ENCODE results near the gene STK16. TPM values are rescaled to one million over a fixed set of nuclear protein-coding genes. Genes with fewer than 3 reads are reported as not detected.
"Not testable (repeated sequence)": the region's sequence is repeated elsewhere in the genome, so short reads cannot be mapped to it uniquely, and the experiment has no call there.

STK16 gene, protein sequence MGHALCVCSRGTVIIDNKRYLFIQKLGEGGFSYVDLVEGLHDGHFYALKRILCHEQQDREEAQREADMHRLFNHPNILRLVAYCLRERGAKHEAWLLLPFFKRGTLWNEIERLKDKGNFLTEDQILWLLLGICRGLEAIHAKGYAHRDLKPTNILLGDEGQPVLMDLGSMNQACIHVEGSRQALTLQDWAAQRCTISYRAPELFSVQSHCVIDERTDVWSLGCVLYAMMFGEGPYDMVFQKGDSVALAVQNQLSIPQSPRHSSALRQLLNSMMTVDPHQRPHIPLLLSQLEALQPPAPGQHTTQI
- total RNA-seq (ENCODE audit: unreplicated experiment) = 29.5 TPM
- long read RNA-seq, partial matches to known transcripts = 0 of 3 reads
- long read RNA-seq, other reads (novel, unspliced or antisense) = 1 of 3 reads

DNA sequence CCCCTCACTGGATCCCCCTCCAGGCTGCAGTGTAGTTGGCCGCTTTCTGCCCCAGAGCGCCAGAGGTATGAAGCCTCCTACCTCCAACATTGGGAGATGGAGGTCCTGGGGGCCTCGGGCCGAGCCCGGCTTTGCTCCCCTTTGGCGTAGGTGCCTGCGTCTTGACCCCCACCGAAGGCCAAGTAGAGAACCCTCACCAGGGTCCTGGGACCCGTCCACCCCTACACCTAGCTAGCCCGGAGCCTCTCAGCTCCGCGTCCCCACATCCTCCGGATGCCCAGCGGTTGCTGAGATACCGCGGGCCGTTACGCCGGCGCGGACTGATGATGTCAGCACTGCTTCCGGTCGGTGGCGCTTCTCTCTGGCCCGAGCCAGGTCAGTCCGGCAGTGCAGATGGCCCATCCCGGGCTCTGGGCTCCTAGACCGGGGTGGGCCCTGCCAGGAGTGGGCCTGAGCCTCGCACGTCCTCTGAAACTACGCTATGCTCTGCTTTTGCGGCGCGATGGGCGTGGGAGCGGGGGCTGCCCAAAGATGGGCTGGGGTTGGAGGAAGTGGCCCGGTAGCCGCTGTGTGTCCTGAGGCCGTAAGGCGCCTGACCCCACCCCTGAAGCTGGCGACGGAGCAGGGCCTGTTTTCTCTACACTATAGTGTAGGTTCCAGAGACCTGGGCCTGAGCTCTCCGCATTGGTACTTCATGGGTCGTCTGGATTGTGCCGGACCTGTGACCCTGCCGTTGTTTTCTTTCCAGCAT lies at the start of gene STK16, which contains the start of gene GLB1L:
Gene STK16, plus strand, starts transcription at position 332 of the 751 bp plus-strand sequence. CDS start 521 bp downstream, outside the sequence.
Gene GLB1L, minus strand, starts transcription at position 297 of the 751 bp plus-strand sequence. CDS start 1,871 bp downstream, outside the sequence.
- H3K27me3 Mint-ChIP-seq (ENCODE audit: unreplicated experiment) = peaks cover 14% of the 10 kb centered on the region
- peak; percentile 95 for DNase-seq (ENCODE audit: low spot score)
- peaks cover 26% of the 10 kb centered on the region for H3K4me1 Mint-ChIP-seq (ENCODE audit: unreplicated experiment)
- TF ChIP-seq, protein P1, sequence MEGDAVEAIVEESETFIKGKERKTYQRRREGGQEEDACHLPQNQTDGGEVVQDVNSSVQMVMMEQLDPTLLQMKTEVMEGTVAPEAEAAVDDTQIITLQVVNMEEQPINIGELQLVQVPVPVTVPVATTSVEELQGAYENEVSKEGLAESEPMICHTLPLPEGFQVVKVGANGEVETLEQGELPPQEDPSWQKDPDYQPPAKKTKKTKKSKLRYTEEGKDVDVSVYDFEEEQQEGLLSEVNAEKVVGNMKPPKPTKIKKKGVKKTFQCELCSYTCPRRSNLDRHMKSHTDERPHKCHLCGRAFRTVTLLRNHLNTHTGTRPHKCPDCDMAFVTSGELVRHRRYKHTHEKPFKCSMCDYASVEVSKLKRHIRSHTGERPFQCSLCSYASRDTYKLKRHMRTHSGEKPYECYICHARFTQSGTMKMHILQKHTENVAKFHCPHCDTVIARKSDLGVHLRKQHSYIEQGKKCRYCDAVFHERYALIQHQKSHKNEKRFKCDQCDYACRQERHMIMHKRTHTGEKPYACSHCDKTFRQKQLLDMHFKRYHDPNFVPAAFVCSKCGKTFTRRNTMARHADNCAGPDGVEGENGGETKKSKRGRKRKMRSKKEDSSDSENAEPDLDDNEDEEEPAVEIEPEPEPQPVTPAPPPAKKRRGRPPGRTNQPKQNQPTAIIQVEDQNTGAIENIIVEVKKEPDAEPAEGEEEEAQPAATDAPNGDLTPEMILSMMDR (IDR thresholded peaks at IDR 0.05; ENCODE audit: unreplicated experiment) = no peak
- peak within 1 kb of the TSS; percentile 98 for H3K27ac Mint-ChIP-seq (ENCODE audit: unreplicated experiment)
- peaks cover 6% of the 10 kb centered on the region for H3K36me3 Mint-ChIP-seq (ENCODE audit: low read depth, unreplicated experiment)
- no peaks in the 10 kb centered on the region for H3K9me3 Mint-ChIP-seq (ENCODE audit: unreplicated experiment)
- peak within 1 kb of the TSS; percentile 96 for H3K4me3 Mint-ChIP-seq (ENCODE audit: unreplicated experiment)

DNA sequence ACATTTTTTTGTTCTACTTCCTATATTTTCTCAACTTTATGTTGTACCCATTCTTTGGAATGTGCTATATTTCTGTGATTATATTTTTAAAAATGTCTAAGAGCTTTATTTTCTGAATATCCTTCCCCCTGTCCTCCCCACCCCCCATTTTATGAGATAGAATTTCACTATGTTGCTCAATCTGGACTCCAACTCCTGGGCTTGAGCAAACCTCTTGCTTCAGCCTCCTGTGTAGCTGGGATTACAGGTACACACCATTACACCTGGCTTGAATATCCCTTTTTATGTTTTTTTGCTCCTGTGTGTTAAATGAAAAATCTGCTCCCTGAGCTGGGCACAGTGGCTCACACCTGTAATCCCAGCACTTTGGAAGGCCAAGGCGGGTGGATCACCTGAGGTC lies 47.9 kb upstream of the STK16 start:
- Mint-ChIP-seq H3K4me1 (ENCODE audit: unreplicated experiment) (peaks cover 5% of the 10 kb centered on the region), H3K4me3 (ENCODE audit: unreplicated experiment) (no peak overlapping the region), H3K27me3 (ENCODE audit: unreplicated experiment) (peaks cover 1% of the 10 kb centered on the region), H3K36me3 (ENCODE audit: low read depth, unreplicated experiment) (no peaks in the 10 kb centered on the region), H3K27ac (ENCODE audit: unreplicated experiment) (no peak overlapping the region), H3K9me3 (ENCODE audit: unreplicated experiment) (no peaks in the 10 kb centered on the region)
- no peak for DNase-seq (ENCODE audit: low spot score)
- TF ChIP-seq, protein P1 (IDR thresholded peaks at IDR 0.05; ENCODE audit: unreplicated experiment) = no peak

DNA sequence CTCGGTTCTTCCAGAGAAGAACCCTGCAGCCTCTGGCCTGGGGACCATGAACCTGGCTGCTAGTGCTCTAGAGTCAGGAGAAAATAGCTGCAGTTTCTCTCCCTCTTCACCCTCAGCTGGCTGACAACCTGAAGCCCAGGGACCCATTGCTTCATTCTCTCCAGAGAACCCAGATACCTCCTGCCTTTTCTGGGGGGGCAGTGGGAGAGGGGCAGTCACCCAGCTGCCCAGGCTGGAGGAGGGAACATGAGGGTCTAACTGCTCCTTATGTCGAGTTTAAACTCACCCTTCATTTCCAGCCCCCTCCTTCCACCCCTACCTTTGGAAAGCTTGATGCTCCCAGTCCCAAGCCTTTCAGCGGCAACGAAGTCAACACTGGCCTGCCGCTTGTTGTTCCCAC lies 46.3 kb upstream of the STK16 start:
- Mint-ChIP-seq H3K27me3 (ENCODE audit: unreplicated experiment) (peaks cover 4% of the 10 kb centered on the region), H3K36me3 (ENCODE audit: low read depth, unreplicated experiment) (no peaks in the 10 kb centered on the region), H3K27ac (ENCODE audit: unreplicated experiment) (no peak overlapping the region), H3K4me3 (ENCODE audit: unreplicated experiment) (no peak overlapping the region), H3K9me3 (ENCODE audit: unreplicated experiment) (no peaks in the 10 kb centered on the region), H3K4me1 (ENCODE audit: unreplicated experiment) (peaks cover 5% of the 10 kb centered on the region)
- no peak for DNase-seq (ENCODE audit: low spot score)
- TF ChIP-seq, protein P1 (IDR thresholded peaks at IDR 0.05; ENCODE audit: unreplicated experiment) = no peak

DNA sequence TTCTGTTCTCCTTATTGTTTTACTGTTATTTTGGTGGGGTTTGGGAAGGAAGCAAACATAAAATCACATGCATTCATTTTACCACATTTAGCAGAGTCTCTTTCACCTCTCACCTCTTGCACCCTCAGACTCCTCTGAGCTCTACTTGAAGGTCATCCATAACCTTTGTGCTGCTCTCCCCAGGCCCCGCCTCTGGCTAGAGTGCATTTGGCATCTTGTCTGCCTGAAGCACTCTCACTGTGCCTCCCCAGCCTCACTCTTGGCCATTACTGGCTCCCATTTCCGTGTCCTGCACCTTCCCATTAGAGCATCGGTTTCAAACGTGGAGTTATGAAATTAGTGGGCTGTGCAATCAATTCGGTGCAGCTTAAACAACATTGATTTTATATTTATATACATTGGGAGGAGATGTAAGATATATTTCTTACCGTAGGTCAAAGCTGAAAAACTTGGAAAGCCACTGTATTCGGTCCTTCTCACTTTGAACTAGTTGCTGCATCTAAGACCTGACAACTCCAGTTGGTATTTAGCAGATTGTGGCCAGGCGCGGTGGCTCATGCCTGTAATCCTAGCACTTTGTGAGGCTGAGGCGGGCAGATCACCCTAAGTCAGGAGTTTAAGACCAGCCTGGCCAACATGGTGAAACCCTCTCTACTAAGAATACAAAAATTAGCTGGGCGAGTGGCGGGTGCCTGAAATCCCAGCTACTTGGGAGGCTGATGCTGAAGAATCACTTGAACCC lies 45.6 kb upstream of the STK16 start:
- Mint-ChIP-seq H3K4me3 (ENCODE audit: unreplicated experiment) (no peak overlapping the region), H3K9me3 (ENCODE audit: unreplicated experiment) (no peaks in the 10 kb centered on the region), H3K27ac (ENCODE audit: unreplicated experiment) (no peak overlapping the region), H3K27me3 (ENCODE audit: unreplicated experiment) (peaks cover 4% of the 10 kb centered on the region), H3K36me3 (ENCODE audit: low read depth, unreplicated experiment) (no peaks in the 10 kb centered on the region), H3K4me1 (ENCODE audit: unreplicated experiment) (peaks cover 5% of the 10 kb centered on the region)
- TF ChIP-seq, protein P1 (IDR thresholded peaks at IDR 0.05; ENCODE audit: unreplicated experiment) = no peak
- DNase-seq (ENCODE audit: low spot score) = no peak

DNA sequence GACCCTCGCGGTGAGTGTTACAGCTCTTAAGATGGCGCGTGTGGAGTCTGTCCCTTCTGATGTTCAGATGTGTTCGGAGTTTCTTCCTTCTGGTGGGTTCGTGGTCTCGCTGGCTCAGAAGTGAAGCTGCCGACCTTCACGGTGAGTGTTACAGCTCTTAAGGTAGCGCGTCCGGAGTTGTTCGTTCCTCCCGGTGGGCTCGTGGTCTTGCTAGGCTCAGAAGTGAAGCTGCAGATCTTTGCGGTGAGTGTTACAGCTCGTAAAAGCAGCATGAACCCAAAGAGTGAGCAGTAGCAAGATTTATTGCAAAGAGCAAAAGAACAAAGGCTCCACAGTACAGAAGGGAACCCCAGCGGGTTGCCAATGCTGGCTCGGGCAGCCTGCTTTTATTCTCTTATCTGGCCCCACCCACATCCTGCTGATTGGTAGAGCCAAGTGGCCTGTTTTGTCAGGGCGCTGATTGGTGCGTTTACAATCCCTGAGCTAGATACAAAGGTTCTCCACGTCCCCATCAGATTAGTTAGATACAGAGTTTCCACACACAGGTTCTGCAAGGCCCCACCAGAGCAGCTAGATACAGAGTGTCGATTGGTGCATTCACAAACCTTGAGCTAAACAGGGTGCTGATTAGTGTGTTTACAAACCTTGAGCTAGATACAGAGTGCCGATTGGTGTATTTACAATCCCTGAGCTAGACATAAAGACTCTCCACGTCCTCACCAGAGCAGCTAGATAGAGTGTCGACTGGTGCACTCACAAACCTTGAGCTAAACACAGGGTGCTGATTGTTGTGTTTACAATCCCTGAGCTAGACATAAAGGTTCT lies 44.6 kb upstream of the STK16 start:
- H3K27me3 Mint-ChIP-seq (ENCODE audit: unreplicated experiment); DNase-seq (ENCODE audit: low spot score); H3K4me3 Mint-ChIP-seq (ENCODE audit: unreplicated experiment); H3K36me3 Mint-ChIP-seq (ENCODE audit: low read depth, unreplicated experiment); H3K9me3 Mint-ChIP-seq (ENCODE audit: unreplicated experiment); H3K4me1 Mint-ChIP-seq (ENCODE audit: unreplicated experiment): not testable (repeated sequence)
- H3K27ac Mint-ChIP-seq (ENCODE audit: unreplicated experiment) = peak overlapping the region; percentile 42

DNA sequence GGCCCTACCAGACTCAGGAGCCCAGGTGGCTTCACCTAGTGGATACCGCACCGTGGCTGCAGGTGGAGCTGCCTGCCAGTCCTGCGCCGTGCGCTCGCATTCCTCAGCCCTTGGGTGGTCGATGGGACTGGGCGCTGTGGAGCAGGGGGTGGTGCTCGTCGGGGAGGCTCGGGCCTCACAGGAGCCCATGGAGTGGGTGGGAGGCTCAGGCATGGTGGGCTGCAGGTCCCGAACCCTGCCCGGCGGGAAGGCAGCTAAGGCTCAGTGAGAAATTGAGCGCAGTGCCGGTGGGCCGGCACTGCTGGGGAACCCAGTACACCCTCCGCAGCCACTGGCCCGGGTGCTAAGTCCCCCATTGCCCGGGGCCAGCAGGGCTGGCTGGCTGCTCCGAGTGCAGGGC lies 43.9 kb upstream of the STK16 start:
- not testable (repeated sequence) for H3K27me3 Mint-ChIP-seq (ENCODE audit: unreplicated experiment); H3K4me3 Mint-ChIP-seq (ENCODE audit: unreplicated experiment); H3K36me3 Mint-ChIP-seq (ENCODE audit: low read depth, unreplicated experiment); H3K27ac Mint-ChIP-seq (ENCODE audit: unreplicated experiment); DNase-seq (ENCODE audit: low spot score); H3K9me3 Mint-ChIP-seq (ENCODE audit: unreplicated experiment); H3K4me1 Mint-ChIP-seq (ENCODE audit: unreplicated experiment)

Measured in endothelial cell (in vitro differentiated cells).